Measurements from ENCODE around the gene CCDC141. TPM values are rescaled to one million over a fixed set of nuclear protein-coding genes. Genes with fewer than 3 reads are reported as not detected.
A peak's percentile ranks its signal among the peaks of the same experiment; 100 is the strongest.
"Not testable (repeated sequence)": the region's sequence is repeated elsewhere in the genome, so short reads cannot be mapped to it uniquely, and the experiment has no call there.

Gene CCDC141
- total and polyA plus RNA-seq, 12 donors: 0.34 to 42.1 (median 1.4) TPM

DNA sequence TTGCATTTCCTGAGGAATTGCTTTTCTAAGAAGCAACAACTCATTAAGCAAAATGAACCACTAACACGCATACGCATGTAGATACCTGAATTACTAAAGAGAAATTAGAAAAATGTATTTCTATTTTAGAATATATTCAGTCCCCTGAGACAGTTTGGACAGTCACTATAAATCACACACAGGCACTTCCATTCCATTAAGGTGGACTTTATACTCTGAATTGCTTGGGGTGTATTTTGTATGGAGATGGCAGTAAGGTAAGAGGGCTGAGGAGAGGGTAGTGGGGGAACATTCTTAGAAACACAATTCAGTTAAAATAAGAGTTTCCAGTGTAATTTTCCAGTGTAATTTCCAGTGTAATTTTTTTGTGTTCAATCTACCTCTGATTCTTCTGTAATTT, 1.8 kb downstream of the CCDC141 start:
- TF ChIP-seq, protein P1, sequence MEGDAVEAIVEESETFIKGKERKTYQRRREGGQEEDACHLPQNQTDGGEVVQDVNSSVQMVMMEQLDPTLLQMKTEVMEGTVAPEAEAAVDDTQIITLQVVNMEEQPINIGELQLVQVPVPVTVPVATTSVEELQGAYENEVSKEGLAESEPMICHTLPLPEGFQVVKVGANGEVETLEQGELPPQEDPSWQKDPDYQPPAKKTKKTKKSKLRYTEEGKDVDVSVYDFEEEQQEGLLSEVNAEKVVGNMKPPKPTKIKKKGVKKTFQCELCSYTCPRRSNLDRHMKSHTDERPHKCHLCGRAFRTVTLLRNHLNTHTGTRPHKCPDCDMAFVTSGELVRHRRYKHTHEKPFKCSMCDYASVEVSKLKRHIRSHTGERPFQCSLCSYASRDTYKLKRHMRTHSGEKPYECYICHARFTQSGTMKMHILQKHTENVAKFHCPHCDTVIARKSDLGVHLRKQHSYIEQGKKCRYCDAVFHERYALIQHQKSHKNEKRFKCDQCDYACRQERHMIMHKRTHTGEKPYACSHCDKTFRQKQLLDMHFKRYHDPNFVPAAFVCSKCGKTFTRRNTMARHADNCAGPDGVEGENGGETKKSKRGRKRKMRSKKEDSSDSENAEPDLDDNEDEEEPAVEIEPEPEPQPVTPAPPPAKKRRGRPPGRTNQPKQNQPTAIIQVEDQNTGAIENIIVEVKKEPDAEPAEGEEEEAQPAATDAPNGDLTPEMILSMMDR (IDR thresholded peaks at IDR 0.05): no peak
- TF ChIP-seq POLR2A (IDR thresholded peaks at IDR 0.05): no peak
- H3K4me1 ChIP-seq (replicated peaks in 1 of 2): peaks cover 5 to 26% of the 10 kb centered on the region in 2 donors
- DNase-seq: no peak
- WGBS, 4 donors: 86 to 93% (median 87%) methylated on average over 2 of the region's 2 CpGs
- peak overlapping the region in 1 of 4 donors; percentile 7 for H3K4me3 ChIP-seq
- no peak overlapping the region for H3K27ac ChIP-seq
- no peaks in the 10 kb centered on the region for H3K9me3 ChIP-seq (replicated peaks in 1 of 3)
- no peaks in the 10 kb centered on the region for H3K36me3 ChIP-seq (replicated peaks in 1 of 2)
- no peaks in the 10 kb centered on the region for H3K27me3 ChIP-seq
- intact Hi-C loops (cut with DNase I): no loop called here

DNA sequence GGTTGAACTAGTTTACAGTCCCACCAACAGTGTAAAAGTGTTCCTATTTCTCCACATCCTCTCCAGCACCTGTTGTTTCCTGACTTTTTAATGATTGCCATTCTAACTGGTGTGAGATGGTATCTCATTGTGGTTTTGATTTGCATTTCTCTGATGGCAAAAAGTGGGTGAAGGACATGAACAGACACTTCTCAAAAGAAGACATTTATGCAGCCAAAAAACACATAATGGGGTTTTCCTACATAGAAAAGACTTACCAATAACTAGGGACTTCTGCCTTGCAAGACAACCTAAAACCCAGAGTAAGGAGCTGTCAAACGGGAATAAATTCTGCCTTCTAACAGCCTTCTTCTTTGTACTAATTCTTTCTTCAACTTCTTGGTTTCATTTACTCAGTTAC, 4.3 kb downstream of the CCDC141 start:
- H3K27me3 ChIP-seq; DNase-seq; H3K27ac ChIP-seq; H3K36me3 ChIP-seq (replicated peaks in 1 of 2); H3K9me3 ChIP-seq (replicated peaks in 1 of 3); H3K4me3 ChIP-seq; intact Hi-C loops (cut with DNase I): not testable (repeated sequence)
- 0 to 48% (median 19%) methylated on average over 1 of the region's 1 CpG for WGBS, 4 donors
- peaks cover 5 to 19% of the 10 kb centered on the region in 2 donors for H3K4me1 ChIP-seq (replicated peaks in 1 of 2)

DNA sequence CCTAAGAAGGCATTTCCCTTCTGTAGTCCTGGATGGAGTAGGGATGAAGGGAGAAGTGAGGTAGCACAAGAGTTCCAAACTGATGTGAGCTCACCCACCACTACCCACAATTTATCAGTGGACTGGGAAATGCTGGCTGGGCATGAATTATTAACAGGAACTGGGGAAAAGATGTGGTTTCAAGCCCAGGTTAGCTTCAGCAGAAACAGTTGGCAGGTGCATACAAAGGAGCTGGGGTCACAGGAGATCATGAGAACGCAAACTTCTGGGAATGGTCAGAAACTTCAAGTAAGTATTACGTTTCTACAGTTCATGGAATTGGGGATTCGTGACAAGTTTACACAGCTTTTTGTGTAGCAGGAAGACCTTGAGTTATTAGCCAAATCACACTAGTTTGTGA, 5.4 kb downstream of the CCDC141 start:
- WGBS, 4 donors: 78 to 93% (median 86%) methylated on average over 3 of the region's 3 CpGs
- Histone ChIP-seq H3K36me3 (replicated peaks in 1 of 2) (no peaks in the 10 kb centered on the region), H3K9me3 (replicated peaks in 1 of 3) (no peaks in the 10 kb centered on the region), H3K4me3 (no peak overlapping the region), H3K27ac (no peak overlapping the region), H3K4me1 (replicated peaks in 1 of 2) (peaks cover 1 to 8% of the 10 kb centered on the region in 2 donors), H3K27me3 (no peaks in the 10 kb centered on the region)
- TF ChIP-seq, protein P1 (IDR thresholded peaks at IDR 0.05): no peak
- no peak for TF ChIP-seq POLR2A (IDR thresholded peaks at IDR 0.05)
- DNase-seq: no peak
- intact Hi-C loops (cut with DNase I): no loop called here

DNA sequence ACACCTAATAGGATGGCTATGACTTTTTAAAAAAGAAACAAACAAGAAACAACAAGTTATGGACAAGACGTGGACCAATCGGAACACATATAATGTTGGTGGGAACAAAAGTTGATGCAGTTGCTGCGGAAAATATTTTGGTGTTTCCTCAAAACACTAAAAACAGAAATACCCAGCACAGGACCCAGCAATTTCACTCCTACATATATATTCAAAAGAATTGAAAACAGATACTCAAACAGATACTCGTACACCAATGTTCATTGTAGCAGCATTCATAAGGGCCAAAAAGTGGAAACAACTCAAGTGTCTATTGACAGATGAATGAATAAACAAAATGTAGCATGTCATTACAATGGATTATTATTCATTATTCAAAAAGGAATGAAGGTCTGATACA, 12.1 kb downstream of the CCDC141 start:
- no peaks in the 10 kb centered on the region for H3K9me3 ChIP-seq (replicated peaks in 1 of 3)
- no peaks in the 10 kb centered on the region for H3K4me1 ChIP-seq (replicated peaks in 1 of 2)
- no peak for DNase-seq
- 87 to 95% (median 91%) methylated on average over 4 of the region's 4 CpGs for WGBS, 4 donors
- H3K27ac ChIP-seq: no peak overlapping the region
- H3K36me3 ChIP-seq (replicated peaks in 1 of 2): no peaks in the 10 kb centered on the region
- intact Hi-C loops (cut with DNase I): no loop called here
- H3K27me3 ChIP-seq: no peaks in the 10 kb centered on the region
- no peak for TF ChIP-seq POLR2A (IDR thresholded peaks at IDR 0.05)
- TF ChIP-seq, protein P1 (IDR thresholded peaks at IDR 0.05): no peak
- H3K4me3 ChIP-seq: no peak overlapping the region

DNA sequence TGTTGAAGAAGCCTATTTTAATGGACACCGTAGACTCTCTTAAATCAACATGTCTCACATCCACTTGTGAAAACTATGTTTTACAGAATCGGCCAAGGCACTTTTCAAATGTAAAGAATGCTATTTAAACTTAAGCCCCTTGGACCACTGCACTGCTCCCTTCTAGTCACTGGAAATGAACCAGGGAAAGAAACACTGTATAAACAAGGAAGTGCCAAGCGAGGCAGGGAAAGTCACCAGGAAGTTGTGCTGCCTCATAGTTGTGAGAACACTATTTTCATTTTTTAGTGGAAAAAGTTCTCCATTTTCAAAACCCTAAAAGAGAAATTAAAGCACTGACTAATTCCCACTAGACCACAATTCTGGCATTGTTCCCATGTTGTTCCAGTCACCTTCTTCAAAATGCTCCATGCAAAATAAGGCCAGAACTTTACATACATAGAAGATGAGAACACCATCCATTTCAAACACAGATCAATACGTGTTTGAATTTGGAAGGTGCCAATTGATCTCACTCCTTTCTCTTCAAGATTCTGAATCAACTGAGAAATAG, 13.5 kb downstream of the CCDC141 start:
- intact Hi-C loops (cut with DNase I): no loop called here
- no peak overlapping the region for H3K27ac ChIP-seq
- no peaks in the 10 kb centered on the region for H3K9me3 ChIP-seq (replicated peaks in 1 of 3)
- H3K4me3 ChIP-seq: no peak overlapping the region
- H3K4me1 ChIP-seq (replicated peaks in 1 of 2): no peaks in the 10 kb centered on the region
- no peaks in the 10 kb centered on the region for H3K27me3 ChIP-seq
- H3K36me3 ChIP-seq (replicated peaks in 1 of 2): no peaks in the 10 kb centered on the region
- no peak for DNase-seq
- 86 to 92% (median 90%) methylated on average over 4 of the region's 4 CpGs for whole genome bisulfite sequencing, 4 donors
- TF ChIP-seq, protein P1 (IDR thresholded peaks at IDR 0.05): no peak
- no peak for TF ChIP-seq POLR2A (IDR thresholded peaks at IDR 0.05)
